GM18951 (cell line): ENCODE measurements around the gene CD82.

Experiments used
- POLR2A ChIP-seq: IDR thresholded peaks from 4 replicates; pipeline ENCODE4 v1.6.1; 2011; ENCODE audit warnings: mild to moderate bottlenecking; ENCODE audit not compliant: insufficient read length, insufficient read depth; ENCODE audit errors: extremely low read depth
- in situ Hi-C: fragments of 300-500 bp; cut with MboI; formaldehyde crosslinking; loops from one replicate; pipeline ENCODE4 v1.12.0; 2022; ENCODE audit warnings: low sequenced_read_pairs, mixed read lengths, inconsistent platforms; ENCODE audit not compliant: unreplicated experiment

The CD82 gene

DNA sequence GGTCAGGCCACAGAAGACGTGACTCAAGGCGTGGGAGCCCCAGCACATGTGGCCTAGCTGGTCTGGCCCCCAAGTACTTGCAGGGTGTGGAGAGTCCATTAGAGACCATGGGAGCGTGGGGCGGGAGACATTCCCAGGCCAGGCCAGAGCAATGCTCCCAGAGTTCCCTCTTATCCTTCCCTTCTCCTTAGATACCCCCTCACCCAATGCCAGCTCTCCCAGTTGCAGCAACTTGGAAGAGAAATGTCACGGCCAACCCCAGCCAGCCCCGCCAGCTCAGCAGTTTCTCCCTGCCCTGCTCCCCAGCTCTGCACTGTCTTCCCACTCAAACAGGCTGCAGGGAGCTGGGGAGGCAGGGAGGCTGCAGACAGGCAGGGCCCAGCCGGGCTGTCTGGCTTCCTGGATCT, 95.9 kb downstream of the CD82 start:
- in situ Hi-C loops = no loop called here
- no peak for TF ChIP-seq POLR2A
